ENCODE results near the gene ALCAM.

ALCAM gene

DNA sequence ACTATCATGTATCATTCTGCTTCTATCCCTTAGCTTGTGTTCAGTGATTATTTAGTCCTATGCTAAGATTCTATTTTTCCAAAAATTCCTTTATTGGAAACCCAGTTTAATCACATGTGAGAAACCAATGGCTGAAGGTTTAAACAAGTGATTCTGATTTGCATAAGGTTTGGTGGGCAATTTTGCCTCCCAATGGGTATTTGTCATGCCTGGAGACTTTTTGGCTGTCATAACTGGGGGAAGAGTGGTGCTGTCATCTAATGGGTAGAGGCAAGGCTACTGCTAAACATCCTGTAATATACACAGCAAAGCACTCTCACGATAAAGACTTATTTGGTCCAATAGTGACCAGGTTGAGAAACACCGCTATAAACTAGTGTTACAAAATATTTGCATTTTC is 148.7 kb downstream of the ALCAM start:
- no peak overlapping the region for H3K27ac ChIP-seq
- no peaks in the 10 kb centered on the region for H3K36me3 ChIP-seq (ENCODE audit: insufficient read depth, low read length)
- no peak overlapping the region for H3K4me3 ChIP-seq
- TF ChIP-seq FOXP2 (optimal IDR thresholded peaks at IDR 0.05; ENCODE audit: control extremely low read depth, extremely low read length, insufficient read depth): no peak
- no peak for TF ChIP-seq POLR2AphosphoS5 (IDR thresholded peaks at IDR 0.05; ENCODE audit: borderline replicate concordance, low read depth, low read length)
- no peak for TF ChIP-seq EZH2 (IDR thresholded peaks at IDR 0.05)
- no peaks in the 10 kb centered on the region for H3K9me3 ChIP-seq (ENCODE audit: low read depth, low read length)
- no peak overlapping the region for H3K9ac ChIP-seq (ENCODE audit: insufficient read length)
- DNase-seq (ENCODE audit: low read depth, low spot score): no peak

- no peak for DNase-seq (ENCODE audit: low read depth, low spot score)
- Histone ChIP-seq H3K9me3 (ENCODE audit: low read depth, low read length) (no peaks in the 10 kb centered on the region), H3K4me3 (no peak overlapping the region), H3K27ac (no peak overlapping the region), H3K9ac (ENCODE audit: insufficient read length) (no peak overlapping the region), H3K36me3 (ENCODE audit: insufficient read depth, low read length) (no peaks in the 10 kb centered on the region)
- no peak for TF ChIP-seq EZH2 (IDR thresholded peaks at IDR 0.05)
- no peak for TF ChIP-seq FOXP2 (optimal IDR thresholded peaks at IDR 0.05; ENCODE audit: control extremely low read depth, extremely low read length, insufficient read depth)
- no peak for TF ChIP-seq POLR2AphosphoS5 (IDR thresholded peaks at IDR 0.05; ENCODE audit: borderline replicate concordance, low read depth, low read length)
Measured at GRCh38 chr3:105516972-105517371, 150.3 kb downstream of the ALCAM start.

- no peak overlapping the region for H3K4me3 ChIP-seq
- DNase-seq (ENCODE audit: low read depth, low spot score): no peak
- no peak for TF ChIP-seq EZH2 (IDR thresholded peaks at IDR 0.05)
- TF ChIP-seq FOXP2 (optimal IDR thresholded peaks at IDR 0.05; ENCODE audit: control extremely low read depth, extremely low read length, insufficient read depth): no peak
Measured at GRCh38 chr3:105518203-105518602, 151.5 kb downstream of the ALCAM start.

GRCh38 chr3:105518806-105519418 is 152.2 kb downstream of the ALCAM start:
- DNase-seq (ENCODE audit: low read depth, low spot score): peak; percentile 75
- no peak overlapping the region for H3K9ac ChIP-seq (ENCODE audit: insufficient read length)
- no peak for TF ChIP-seq EZH2 (IDR thresholded peaks at IDR 0.05)
- no peak for TF ChIP-seq POLR2AphosphoS5 (IDR thresholded peaks at IDR 0.05; ENCODE audit: borderline replicate concordance, low read depth, low read length)
- no peak for TF ChIP-seq FOXP2 (optimal IDR thresholded peaks at IDR 0.05; ENCODE audit: control extremely low read depth, extremely low read length, insufficient read depth)
- H3K27ac ChIP-seq: no peak overlapping the region
- H3K36me3 ChIP-seq (ENCODE audit: insufficient read depth, low read length): no peaks in the 10 kb centered on the region
- no peaks in the 10 kb centered on the region for H3K9me3 ChIP-seq (ENCODE audit: low read depth, low read length)
- H3K4me3 ChIP-seq: no peak overlapping the region

More at GRCh38 chr3:105518203-105518602, 151.5 kb downstream of the ALCAM start:
- Histone ChIP-seq H3K9me3 (ENCODE audit: low read depth, low read length) (no peaks in the 10 kb centered on the region), H3K36me3 (ENCODE audit: insufficient read depth, low read length) (no peaks in the 10 kb centered on the region), H3K27ac (no peak overlapping the region), H3K9ac (ENCODE audit: insufficient read length) (no peak overlapping the region)

GRCh38 chr3:105521770-105522169 is 155.1 kb downstream of the ALCAM start:
- no peak for DNase-seq (ENCODE audit: low read depth, low spot score)
- H3K4me3 ChIP-seq: no peak overlapping the region
- peaks cover 3% of the 10 kb centered on the region for H3K36me3 ChIP-seq (ENCODE audit: insufficient read depth, low read length)
- no peak for TF ChIP-seq EZH2 (IDR thresholded peaks at IDR 0.05)
- no peak for TF ChIP-seq POLR2AphosphoS5 (IDR thresholded peaks at IDR 0.05; ENCODE audit: borderline replicate concordance, low read depth, low read length)
- no peak overlapping the region for H3K9ac ChIP-seq (ENCODE audit: insufficient read length)
- no peak overlapping the region for H3K27ac ChIP-seq
- H3K9me3 ChIP-seq (ENCODE audit: low read depth, low read length): no peaks in the 10 kb centered on the region

DNA sequence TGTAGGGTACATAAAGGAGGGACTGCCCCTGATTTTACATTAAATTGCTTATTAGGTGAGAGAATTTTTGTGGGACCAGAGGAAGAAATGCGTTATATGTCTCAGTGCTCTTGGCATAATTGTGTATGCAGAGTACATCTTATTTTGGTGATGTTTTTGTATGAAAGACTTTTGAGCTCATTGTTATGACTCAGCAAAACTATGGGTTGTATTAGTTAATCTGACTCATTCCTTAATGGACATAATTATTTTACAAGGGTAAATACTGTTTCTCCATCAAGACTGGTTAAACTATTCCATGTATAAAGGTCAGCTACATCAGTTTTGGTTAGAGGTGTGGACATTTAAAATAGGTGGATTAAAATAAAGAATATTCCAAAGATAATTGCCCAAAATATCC is 156.8 kb downstream of the ALCAM start:
- H3K9me3 ChIP-seq (ENCODE audit: low read depth, low read length): no peaks in the 10 kb centered on the region
- TF ChIP-seq EZH2 (IDR thresholded peaks at IDR 0.05): no peak
- no peak for TF ChIP-seq FOXP2 (optimal IDR thresholded peaks at IDR 0.05; ENCODE audit: control extremely low read depth, extremely low read length, insufficient read depth)
- no peak for TF ChIP-seq POLR2AphosphoS5 (IDR thresholded peaks at IDR 0.05; ENCODE audit: borderline replicate concordance, low read depth, low read length)
- no peak overlapping the region for H3K9ac ChIP-seq (ENCODE audit: insufficient read length)
- peaks cover 3% of the 10 kb centered on the region for H3K36me3 ChIP-seq (ENCODE audit: insufficient read depth, low read length)
- no peak for DNase-seq (ENCODE audit: low read depth, low spot score)
- no peak overlapping the region for H3K27ac ChIP-seq
- no peak overlapping the region for H3K4me3 ChIP-seq

- no peak for TF ChIP-seq EZH2 (IDR thresholded peaks at IDR 0.05)
- TF ChIP-seq FOXP2 (optimal IDR thresholded peaks at IDR 0.05; ENCODE audit: control extremely low read depth, extremely low read length, insufficient read depth): no peak
- TF ChIP-seq POLR2AphosphoS5 (IDR thresholded peaks at IDR 0.05; ENCODE audit: borderline replicate concordance, low read depth, low read length): no peak
- no peak for DNase-seq (ENCODE audit: low read depth, low spot score)
- no peaks in the 10 kb centered on the region for H3K9me3 ChIP-seq (ENCODE audit: low read depth, low read length)
Measured at GRCh38 chr3:105525531-105525930, 158.8 kb downstream of the ALCAM start.

DNA sequence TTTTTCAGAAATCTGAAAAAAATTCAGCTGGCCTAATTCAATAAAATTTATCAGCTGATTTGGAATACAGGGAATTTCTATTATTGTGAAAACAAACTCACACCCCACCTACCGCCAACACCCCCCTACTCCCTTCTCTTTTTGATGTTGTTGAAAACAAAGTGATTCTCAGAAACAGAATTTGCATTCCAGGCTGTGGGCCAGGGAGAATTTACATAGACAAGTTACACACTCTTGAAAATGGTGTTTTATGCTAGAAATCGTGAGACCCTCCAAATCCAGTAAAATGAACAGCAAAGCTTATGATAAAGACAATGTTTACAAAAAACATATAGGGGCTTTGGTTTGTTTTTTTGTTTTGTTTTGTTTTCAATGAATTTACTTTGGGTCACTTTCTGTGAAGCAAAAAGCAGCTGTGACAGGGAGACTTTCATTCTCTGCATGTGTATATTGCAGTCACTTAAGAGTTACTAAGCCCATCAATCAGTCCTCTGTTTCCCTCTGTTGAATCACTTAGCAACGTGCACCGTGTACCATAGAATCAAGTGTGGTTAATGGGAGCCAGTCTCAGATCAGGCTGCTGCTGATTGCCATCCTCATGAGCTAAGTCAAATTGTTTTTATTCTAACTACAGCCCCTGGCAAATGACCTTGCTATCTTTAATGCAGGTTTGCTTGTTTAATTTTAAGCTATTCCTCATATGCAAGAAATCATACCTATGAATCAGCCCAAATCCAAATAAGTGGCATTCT is 159.8 kb downstream of the ALCAM start:
- no peak overlapping the region for H3K27ac ChIP-seq
- no peaks in the 10 kb centered on the region for H3K9me3 ChIP-seq (ENCODE audit: low read depth, low read length)
- H3K36me3 ChIP-seq (ENCODE audit: insufficient read depth, low read length): peaks cover 3% of the 10 kb centered on the region
- no peak overlapping the region for H3K4me3 ChIP-seq
- no peak for DNase-seq (ENCODE audit: low read depth, low spot score)
- H3K9ac ChIP-seq (ENCODE audit: insufficient read length): no peak overlapping the region
- TF ChIP-seq POLR2AphosphoS5 (IDR thresholded peaks at IDR 0.05; ENCODE audit: borderline replicate concordance, low read depth, low read length) (no peak), FOXP2 (optimal IDR thresholded peaks at IDR 0.05; ENCODE audit: control extremely low read depth, extremely low read length, insufficient read depth) (no peak), EZH2 (IDR thresholded peaks at IDR 0.05) (no peak)

More at GRCh38 chr3:105525531-105525930, 158.8 kb downstream of the ALCAM start:
- no peak overlapping the region for H3K4me3 ChIP-seq
- peaks cover 3% of the 10 kb centered on the region for H3K36me3 ChIP-seq (ENCODE audit: insufficient read depth, low read length)
- H3K9ac ChIP-seq (ENCODE audit: insufficient read length): no peak overlapping the region
- H3K27ac ChIP-seq: no peak overlapping the region

Measured in SK-N-MC (cell line).